ENCODE data around the gene OR2L8.

OR2L8 gene

GRCh38 chr1:247961791-247962190, 13.1 kb downstream of the OR2L8 start:
- TF ChIP-seq CTCF (IDR thresholded peaks at IDR 0.05; ENCODE audit: low read depth, low read length): no peak
- Histone ChIP-seq H3K4me3 (ENCODE audit: low read depth, low read length) (no peak overlapping the region), H3K27me3 (ENCODE audit: insufficient read depth, low read depth, severe bottlenecking) (peaks cover 49% of the 10 kb centered on the region), H3K27ac (no peak overlapping the region), H3K36me3 (no peaks in the 10 kb centered on the region), H3K9me3 (ENCODE audit: severe bottlenecking) (no peaks in the 10 kb centered on the region)
- no peak for DNase-seq

- Histone ChIP-seq H3K9me3 (ENCODE audit: severe bottlenecking) (no peaks in the 10 kb centered on the region), H3K27me3 (ENCODE audit: insufficient read depth, low read depth, severe bottlenecking) (peaks cover 59% of the 10 kb centered on the region), H3K4me3 (ENCODE audit: low read depth, low read length) (no peak overlapping the region), H3K27ac (no peak overlapping the region), H3K36me3 (no peaks in the 10 kb centered on the region)
- DNase-seq: no peak
- TF ChIP-seq CTCF (IDR thresholded peaks at IDR 0.05; ENCODE audit: low read depth, low read length): no peak
Observed at GRCh38 chr1:247962911-247963588, 14.4 kb downstream of the OR2L8 start.

GRCh38 chr1:247964933-247965332, 16.3 kb downstream of the OR2L8 start, which contains the start of gene OR2AK2:
Gene OR2AK2, plus strand, starts transcription at chr1:247965233. Its CDS starts 144 bp downstream, at chr1:247965377.
- no peaks in the 10 kb centered on the region for H3K36me3 ChIP-seq
- no peak for TF ChIP-seq CTCF (IDR thresholded peaks at IDR 0.05; ENCODE audit: low read depth, low read length)
- peaks cover 2% of the 10 kb centered on the region for H3K9me3 ChIP-seq (ENCODE audit: severe bottlenecking)
- no peak for DNase-seq
- H3K27ac ChIP-seq: no peak within 1 kb of the TSS
- H3K27me3 ChIP-seq (ENCODE audit: insufficient read depth, low read depth, severe bottlenecking): peaks cover 62% of the 10 kb centered on the region
- H3K4me3 ChIP-seq (ENCODE audit: low read depth, low read length): no peak within 1 kb of the TSS

- H3K36me3 ChIP-seq: no peaks in the 10 kb centered on the region
- no peak overlapping the region for H3K27ac ChIP-seq
- TF ChIP-seq CTCF (IDR thresholded peaks at IDR 0.05; ENCODE audit: low read depth, low read length): no peak
- H3K27me3 ChIP-seq (ENCODE audit: insufficient read depth, low read depth, severe bottlenecking): peaks cover 61% of the 10 kb centered on the region
- peaks cover 2% of the 10 kb centered on the region for H3K9me3 ChIP-seq (ENCODE audit: severe bottlenecking)
- no peak overlapping the region for H3K4me3 ChIP-seq (ENCODE audit: low read depth, low read length)
- DNase-seq: no peak
Observed at GRCh38 chr1:247966532-247967204, 18.0 kb downstream of the OR2L8 start.

- no peak for TF ChIP-seq CTCF (IDR thresholded peaks at IDR 0.05; ENCODE audit: low read depth, low read length)
- no peak for DNase-seq
- Histone ChIP-seq H3K9me3 (ENCODE audit: severe bottlenecking) (no peaks in the 10 kb centered on the region), H3K27ac (no peak overlapping the region), H3K36me3 (no peaks in the 10 kb centered on the region), H3K27me3 (ENCODE audit: insufficient read depth, low read depth, severe bottlenecking) (peaks cover 81% of the 10 kb centered on the region), H3K4me3 (ENCODE audit: low read depth, low read length) (no peak overlapping the region)
Observed at GRCh38 chr1:247992986-247993385, 44.3 kb downstream of the OR2L8 start.
